Measurements from ENCODE around the gene DYNC1LI2.

DNA sequence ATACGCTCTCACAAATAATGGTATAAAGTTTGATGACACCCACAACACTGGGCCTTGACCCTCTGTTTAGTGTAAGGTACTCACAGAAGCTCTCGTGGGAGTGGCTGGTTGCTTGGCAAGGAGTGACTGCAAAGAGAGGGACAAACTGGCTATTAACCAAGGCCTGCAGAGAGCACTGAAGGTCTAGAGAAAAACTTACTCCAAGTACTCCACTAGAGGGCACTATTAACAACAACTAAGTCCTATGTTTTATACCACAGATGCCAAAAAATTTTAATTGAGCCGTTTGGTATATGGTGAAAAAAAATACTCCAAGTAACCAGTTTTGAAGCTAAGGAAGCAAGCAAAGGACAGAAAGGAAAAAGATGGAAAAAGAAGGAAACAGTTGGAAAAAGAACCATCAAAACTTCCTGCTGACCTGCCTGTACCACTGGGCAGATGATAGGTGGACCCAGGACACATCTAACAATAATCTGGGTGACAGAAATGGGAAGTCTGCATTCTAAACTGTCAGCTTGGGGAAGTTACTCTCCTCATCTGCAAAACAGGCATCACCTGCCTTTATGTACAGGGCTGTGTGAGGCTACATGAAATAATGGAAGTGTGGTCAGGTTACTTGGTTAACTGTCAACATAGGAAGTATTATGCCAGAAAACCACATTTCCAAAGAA lies 23.2 kb downstream of the DYNC1LI2 start:
- TF ChIP-seq CBX3 (IDR thresholded peaks at IDR 0.05; ENCODE audit: borderline replicate concordance, low read depth) (no peak), ETV6 (conservative IDR thresholded peaks at IDR 0.05 in 1 of 2, IDR thresholded peaks at IDR 0.05 in 1 of 2; ENCODE audit: borderline replicate concordance in 1 of 2, low read depth in 1 of 2) (no peak), POLR2AphosphoS5 (IDR thresholded peaks at IDR 0.05; ENCODE audit: low read length) (peak; percentile 12; the same call in 1 of the 2 replicates), USF2 (IDR thresholded peaks at IDR 0.05; ENCODE audit: borderline replicate concordance, low read depth, low read length) (no peak), CUX1 (IDR thresholded peaks at IDR 0.05; ENCODE audit: insufficient replicate concordance, low read depth, low read length) (no peak), ZSCAN29 (IDR thresholded peaks at IDR 0.05) (no peak), CEBPB (IDR thresholded peaks at IDR 0.05; ENCODE audit: borderline replicate concordance in 1 of 2, low read depth in 2 of 2, low read length in 2 of 2) (no peak), PAX5 (IDR thresholded peaks at IDR 0.05; ENCODE audit: borderline replicate concordance, low read depth, low read length) (no peak), HCFC1 (IDR thresholded peaks at IDR 0.05; ENCODE audit: low read length) (no peak), JUND (IDR thresholded peaks at IDR 0.05; ENCODE audit: low read depth, low read length) (no peak), SP1 (IDR thresholded peaks at IDR 0.05; ENCODE audit: low read depth, low read length) (no peak), RAD51 (IDR thresholded peaks at IDR 0.05) (no peak)
- TF ChIP-seq, protein P1, sequence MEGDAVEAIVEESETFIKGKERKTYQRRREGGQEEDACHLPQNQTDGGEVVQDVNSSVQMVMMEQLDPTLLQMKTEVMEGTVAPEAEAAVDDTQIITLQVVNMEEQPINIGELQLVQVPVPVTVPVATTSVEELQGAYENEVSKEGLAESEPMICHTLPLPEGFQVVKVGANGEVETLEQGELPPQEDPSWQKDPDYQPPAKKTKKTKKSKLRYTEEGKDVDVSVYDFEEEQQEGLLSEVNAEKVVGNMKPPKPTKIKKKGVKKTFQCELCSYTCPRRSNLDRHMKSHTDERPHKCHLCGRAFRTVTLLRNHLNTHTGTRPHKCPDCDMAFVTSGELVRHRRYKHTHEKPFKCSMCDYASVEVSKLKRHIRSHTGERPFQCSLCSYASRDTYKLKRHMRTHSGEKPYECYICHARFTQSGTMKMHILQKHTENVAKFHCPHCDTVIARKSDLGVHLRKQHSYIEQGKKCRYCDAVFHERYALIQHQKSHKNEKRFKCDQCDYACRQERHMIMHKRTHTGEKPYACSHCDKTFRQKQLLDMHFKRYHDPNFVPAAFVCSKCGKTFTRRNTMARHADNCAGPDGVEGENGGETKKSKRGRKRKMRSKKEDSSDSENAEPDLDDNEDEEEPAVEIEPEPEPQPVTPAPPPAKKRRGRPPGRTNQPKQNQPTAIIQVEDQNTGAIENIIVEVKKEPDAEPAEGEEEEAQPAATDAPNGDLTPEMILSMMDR (IDR thresholded peaks at IDR 0.05 in 2 of 3, conservative IDR thresholded peaks at IDR 0.05 in 1 of 3; ENCODE audit: control insufficient read depth in 2 of 3, extremely low read depth in 1 of 3, insufficient read depth in 1 of 3, low read depth in 3 of 3, low read length in 3 of 3), result peak; percentile 37 to 63 (median 59); a peak in 5 of 6 replicates
